Mucosa of descending colon (tissue), 3 donors: ENCODE data around the gene AP5S1. TPM values are rescaled to one million over a fixed set of nuclear protein-coding genes. Genes with fewer than 3 reads are reported as not detected.

Experiments used
- ATAC-seq: fragments of 200-7000 bp; cut with Tn5 transposase; one replicate; pipeline ENCODE4 v1.9.1; 2020; ENCODE audit warnings: mild to moderate bottlenecking, moderate library complexity
- DNase-seq, 3 donors: peaks; one replicate each; pipeline ENCODE4 v3.0.0-alpha.2; 2020
- H3K36me3 ChIP-seq: fragments of 200-600 bp; one replicate; pipeline ENCODE4 v1.8.0; 2021; ENCODE audit warnings: low read depth, mild to moderate bottlenecking
- H3K4me1 ChIP-seq: fragments of 200-600 bp; one replicate; pipeline ENCODE4 v1.8.0; 2021; ENCODE audit warnings: low read depth, mild to moderate bottlenecking
- H3K4me3 ChIP-seq: fragments of 200-600 bp; one replicate; pipeline ENCODE4 v1.8.0; 2021; ENCODE audit warnings: mild to moderate bottlenecking
- H3K9me3 ChIP-seq: fragments of 200-600 bp; one replicate; pipeline ENCODE4 v1.8.0; 2021; ENCODE audit warnings: mild to moderate bottlenecking
- intact Hi-C, 2 donors: fragments of 100-400 bp; cut with DNase I in 1 of 2; cut with micrococcal nuclease in 1 of 2; formaldehyde crosslinking; loops; one replicate each; pipeline versions ENCODE4 v1.11.0 to v1.11.1; 2022; cut with DNase I, micrococcal nuclease
- total RNA-seq, 3 donors: library from RNA; stranded (reverse); fragmentation: NEBNext Ultra II Directional in 2 of 3; extraction: Animal tissue kit (Norgen Biotek cat#: 25700) in 2 of 3; gene quantifications; one replicate each; pipeline versions ENCODE4 v1.2.1 to v1.2.4, GENCODE V29; 2021 to 2023
- TF ChIP-seq, protein P1 (sequence below): fragments of 200-600 bp; IDR thresholded peaks from one replicate; pipeline ENCODE4 v1.8.0; 2022; ENCODE audit warnings: antibody characterized with exemption, mild to moderate bottlenecking
- donor health status: DM: no; HTN: no; CAD: no; lungs with moderate emphysema.
- donor health status: DM: no; HTN: no; CAD: no.
- donor health status: DM: no; HTN: yes; CAD: no.

Gene AP5S1
- total RNA-seq, 3 donors from 2014 or later, result 13.0 to 18.6 (median 13.9) TPM

DNA sequence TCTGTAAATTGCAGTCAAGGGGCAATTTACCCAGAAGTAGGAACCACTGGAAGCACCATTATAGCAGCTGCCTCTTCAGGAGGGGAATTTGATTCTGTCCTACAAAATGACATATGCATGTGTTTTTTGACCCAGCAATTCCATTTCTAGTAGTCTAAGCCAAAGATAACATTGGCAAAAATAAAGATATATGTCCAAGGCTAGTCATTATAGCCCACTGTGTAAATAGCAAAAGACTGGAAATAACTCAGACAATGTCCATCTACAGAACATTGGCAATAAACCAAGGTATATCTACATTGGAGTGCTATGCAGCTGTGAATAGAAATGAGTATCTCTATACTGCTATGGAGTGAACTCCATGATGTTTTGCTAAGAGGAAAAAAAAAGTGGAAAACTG lies 56.3 kb downstream of the AP5S1 start:
- H3K4me3 ChIP-seq, result no peak overlapping the region
- no peaks in the 10 kb centered on the region for H3K4me1 ChIP-seq
- ATAC-seq (no peak), DNase-seq (no peak)
- intact Hi-C loops, result no loop called here
- TF ChIP-seq, protein P1, sequence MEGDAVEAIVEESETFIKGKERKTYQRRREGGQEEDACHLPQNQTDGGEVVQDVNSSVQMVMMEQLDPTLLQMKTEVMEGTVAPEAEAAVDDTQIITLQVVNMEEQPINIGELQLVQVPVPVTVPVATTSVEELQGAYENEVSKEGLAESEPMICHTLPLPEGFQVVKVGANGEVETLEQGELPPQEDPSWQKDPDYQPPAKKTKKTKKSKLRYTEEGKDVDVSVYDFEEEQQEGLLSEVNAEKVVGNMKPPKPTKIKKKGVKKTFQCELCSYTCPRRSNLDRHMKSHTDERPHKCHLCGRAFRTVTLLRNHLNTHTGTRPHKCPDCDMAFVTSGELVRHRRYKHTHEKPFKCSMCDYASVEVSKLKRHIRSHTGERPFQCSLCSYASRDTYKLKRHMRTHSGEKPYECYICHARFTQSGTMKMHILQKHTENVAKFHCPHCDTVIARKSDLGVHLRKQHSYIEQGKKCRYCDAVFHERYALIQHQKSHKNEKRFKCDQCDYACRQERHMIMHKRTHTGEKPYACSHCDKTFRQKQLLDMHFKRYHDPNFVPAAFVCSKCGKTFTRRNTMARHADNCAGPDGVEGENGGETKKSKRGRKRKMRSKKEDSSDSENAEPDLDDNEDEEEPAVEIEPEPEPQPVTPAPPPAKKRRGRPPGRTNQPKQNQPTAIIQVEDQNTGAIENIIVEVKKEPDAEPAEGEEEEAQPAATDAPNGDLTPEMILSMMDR, result no peak
- no peaks in the 10 kb centered on the region for H3K36me3 ChIP-seq
- no peaks in the 10 kb centered on the region for H3K9me3 ChIP-seq

Other genes starting within 250 kb of the AP5S1 start
- gene GFRA4, start 157.1 kb upstream of the AP5S1 start, total RNA-seq, result not detected
- gene ADAM33, start 138.5 kb upstream of the AP5S1 start, total RNA-seq, result 10 to 100 TPM in 1 of 3 donors, 1 to 10 TPM in 2; 6.4 to 86.6 (median 9.7) TPM
- gene SIGLEC1, start 107.9 kb upstream of the AP5S1 start, total RNA-seq, result 10 to 100 TPM in 2 of 3 donors, 1 to 10 TPM in 1; 3.3 to 21.7 (median 12.2) TPM
- gene HSPA12B, start 87.9 kb upstream of the AP5S1 start, total RNA-seq, result 1 to 10 TPM; 1.2 to 5.9 (median 3.4) TPM
- 10 to 100 TPM; 14.5 to 69.6 (median 26.5) TPM for gene ADISSP, start 52.8 kb upstream of the AP5S1 start, total RNA-seq
- under 1 TPM in 1 of 3 donors, not detected in 2; 0.19 TPM for gene SPEF1, start 39.1 kb upstream of the AP5S1 start, total RNA-seq
- 100 to 1,000 TPM in 1 of 3 donors, 10 to 100 TPM in 2; 71.7 to 114 (median 75.0) TPM for gene CENPB, start 33.8 kb upstream of the AP5S1 start, total RNA-seq
- 10 to 100 TPM; 12.2 to 52.0 (median 38.4) TPM for gene CDC25B, start 24.2 kb upstream of the AP5S1 start, total RNA-seq
- gene MAVS, start 26.3 kb downstream of the AP5S1 start, total RNA-seq, result 10 to 100 TPM; 60.7 to 79.5 (median 72.3) TPM
- 10 to 100 TPM; 27.6 to 42.3 (median 29.6) TPM for gene PANK2, start 68.8 kb downstream of the AP5S1 start, total RNA-seq
- 1 to 10 TPM; 3.2 to 8.2 (median 7.5) TPM for gene RNF24, start 195.0 kb downstream of the AP5S1 start, total RNA-seq